Renal cortex interstitium (tissue), 15 donors: ENCODE results near the gene RAD17. TPM values are rescaled to one million over a fixed set of nuclear protein-coding genes. Genes with fewer than 3 reads are reported as not detected.
"Not testable (repeated sequence)": the region's sequence is repeated elsewhere in the genome, so short reads cannot be mapped to it uniquely, and the experiment has no call there.

Experiments used
- DNase-seq, 11 donors: peaks; one replicate each; pipeline ENCODE4 v3.0.0-alpha.2; 2013; ENCODE audit warnings: low read depth in 9 of 11, low spot score in 4 of 11; ENCODE audit errors: extremely low read depth in 1 of 11
- long read RNA-seq, 16 experiments: transcript quantifications; one replicate each; lab custom pipeline, GENCODE V29; 2026
- polyA plus RNA-seq, 3 donors: library from polyadenylated mRNA; unstranded; fragments of 120-200 nt; gene quantifications; one replicate each; pipeline ENCODE4 v1.2.1, GENCODE V29; 2013; ENCODE audit not compliant: insufficient read length in 3 of 3

RAD17 gene
- 10 to 100 TPM; 35.4 to 43.3 (median 39.2) TPM for polyA plus RNA-seq
- long read RNA-seq, donor 1, partial matches to known transcripts = 0 of 4 reads
- long read RNA-seq, donor 1, other reads (novel, unspliced or antisense) = 0 of 4 reads
- long read RNA-seq, donor 2, partial matches to known transcripts = 0 of 1 reads
- long read RNA-seq, donor 2, other reads (novel, unspliced or antisense) = 0 of 1 reads
- long read RNA-seq, donor 3, transcript RAD17-204 (18 exons, 2,943 nt) = major isoform, 7 of 9 reads
- long read RNA-seq, donor 3, partial matches to known transcripts = 0 of 9 reads
- long read RNA-seq, donor 3, other reads (novel, unspliced or antisense) = 0 of 9 reads
- long read RNA-seq, donor 4 = 0 reads
- long read RNA-seq, donor 5 = 0 reads
- long read RNA-seq, donor 6, partial matches to known transcripts = 9 of 11 reads
- long read RNA-seq, donor 6, other reads (novel, unspliced or antisense) = 0 of 11 reads
- long read RNA-seq, donor 7, partial matches to known transcripts = 0 of 4 reads
- long read RNA-seq, donor 7, other reads (novel, unspliced or antisense) = 0 of 4 reads
- long read RNA-seq, donor 8 = 0 reads
- long read RNA-seq, donor 9, transcript RAD17-204 (18 exons, 2,943 nt) = major isoform, 5 of 76 reads
- long read RNA-seq, donor 9, partial matches to known transcripts = 7 of 76 reads
- long read RNA-seq, donor 9, other reads (novel, unspliced or antisense) = 63 of 76 reads
- long read RNA-seq, donor 10 = 0 reads
- long read RNA-seq, donor 11, partial matches to known transcripts = 0 of 3 reads
- long read RNA-seq, donor 11, other reads (novel, unspliced or antisense) = 0 of 3 reads
- long read RNA-seq, donor 12, partial matches to known transcripts = 0 of 3 reads
- long read RNA-seq, donor 12, other reads (novel, unspliced or antisense) = 0 of 3 reads
- long read RNA-seq, donor 13 = 0 reads
- long read RNA-seq, donor 14, transcript RAD17-204 (18 exons, 2,943 nt) = major isoform, 5 of 6 reads
- long read RNA-seq, donor 14, partial matches to known transcripts = 0 of 6 reads
- long read RNA-seq, donor 14, other reads (novel, unspliced or antisense) = 0 of 6 reads
- long read RNA-seq, donor 15 = 0 reads
- long read RNA-seq, donor 16, transcript RAD17-204 (18 exons, 2,943 nt) = major isoform, 6 of 15 reads
- long read RNA-seq, donor 16, partial matches to known transcripts = 5 of 15 reads
- long read RNA-seq, donor 16, other reads (novel, unspliced or antisense) = 0 of 15 reads

GRCh38 chr5:69369340-69370121 lies at the start of gene RAD17, which contains the start of the genes AK6 and TAF9:
Gene RAD17, plus strand, starts transcription at chr5:69369818. Its CDS starts 2,391 bp downstream, at chr5:69372209.
Gene AK6, minus strand, starts transcription at chr5:69369520. Its CDS starts 30 bp downstream, at chr5:69369490.
Gene TAF9, minus strand, starts transcription at chr5:69369520. Its CDS starts 3,783 bp downstream, at chr5:69365737.
- DNase-seq = peak; percentile 84 to 91 (median 88)

- DNase-seq = no peak
Observed at GRCh38 chr5:69326365-69326764, 43.3 kb upstream of the RAD17 start.

- no peak for DNase-seq
Observed at GRCh38 chr5:69329905-69330489, 39.6 kb upstream of the RAD17 start.

- DNase-seq = peak in 3 of 11 donors; percentile 4 to 8 (median 6)
Observed at GRCh38 chr5:69331528-69332445, 37.8 kb upstream of the RAD17 start.

- not testable (repeated sequence) for DNase-seq
Observed at GRCh38 chr5:69333668-69334315, 35.8 kb upstream of the RAD17 start.

DNA sequence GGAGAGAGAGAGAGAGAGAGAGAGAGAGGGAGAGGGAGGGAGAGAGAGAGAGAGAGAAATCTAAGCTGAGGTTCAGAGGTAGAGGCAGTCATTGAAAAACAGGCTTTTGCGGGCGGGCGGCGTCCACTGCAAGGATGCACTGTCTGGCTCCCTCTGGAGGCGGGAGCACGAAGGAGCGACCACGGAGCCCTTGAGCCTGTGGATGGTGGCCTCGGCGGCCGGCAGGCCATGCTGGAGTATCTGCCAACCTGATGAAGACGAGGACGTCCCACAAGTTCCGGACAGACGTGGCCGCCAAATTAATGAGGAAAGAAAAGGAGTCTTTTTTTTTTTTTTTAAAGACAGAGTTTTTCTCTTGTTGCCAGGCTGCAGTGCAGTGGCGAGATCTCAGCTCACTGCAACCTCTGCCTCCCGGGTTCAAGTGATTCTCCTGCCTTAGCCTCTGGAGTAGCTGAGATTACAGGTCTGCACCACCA lies 34.8 kb upstream of the RAD17 start:
- DNase-seq = peak; percentile 27 to 77 (median 63)

DNA sequence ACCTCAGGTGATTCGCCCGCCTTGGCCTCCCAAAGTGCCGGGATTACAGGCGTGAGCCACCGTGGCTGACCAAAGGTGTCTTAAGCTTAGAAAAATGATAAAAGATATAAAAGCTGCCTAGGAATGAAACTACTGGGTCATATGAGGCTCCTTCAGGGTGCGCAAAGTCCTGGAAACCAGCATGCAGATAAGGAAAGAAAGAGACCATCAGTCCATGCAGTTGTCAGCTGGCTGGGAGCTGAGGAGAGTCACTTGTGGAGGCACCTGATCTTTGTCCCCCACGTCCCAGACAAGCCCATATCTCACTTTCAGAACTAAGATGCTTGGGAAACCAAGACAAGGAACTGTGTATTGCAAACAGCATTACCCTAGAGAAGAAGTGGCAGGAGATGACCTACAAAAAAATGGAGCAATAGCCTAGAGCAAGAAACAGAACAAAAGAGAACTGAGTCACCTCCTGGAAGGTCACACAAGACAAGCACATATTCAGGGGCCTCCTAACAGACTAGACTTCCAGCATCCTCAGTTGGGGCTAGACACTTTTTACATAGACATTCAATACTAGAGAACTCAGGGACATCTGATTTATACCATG lies 34.2 kb upstream of the RAD17 start:
- DNase-seq = no peak

- DNase-seq = no peak
Observed at GRCh38 chr5:69341520-69342161, 28.0 kb upstream of the RAD17 start.

GRCh38 chr5:69343083-69343482 lies 26.5 kb upstream of the RAD17 start:
- DNase-seq = no peak

DNA sequence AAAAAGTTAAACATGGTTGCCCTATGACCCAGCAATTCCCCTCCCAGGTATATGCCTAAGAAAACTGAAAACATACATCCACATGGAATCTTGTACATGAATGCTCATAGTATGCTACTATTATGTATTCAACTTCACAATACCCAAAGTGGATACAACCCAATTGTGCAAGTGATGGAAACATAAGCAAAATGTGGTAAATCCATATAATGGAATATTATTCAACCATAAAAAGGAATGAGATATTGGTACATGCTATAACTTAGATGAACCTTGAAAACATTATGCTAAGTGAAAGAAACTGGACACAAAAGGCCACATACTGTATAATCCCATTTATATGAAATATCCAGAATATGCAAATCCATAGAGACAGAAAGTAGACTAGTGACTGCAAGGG lies 19.0 kb upstream of the RAD17 start:
- no peak for DNase-seq

- no peak for DNase-seq
Observed at GRCh38 chr5:69359699-69360098, 9.9 kb upstream of the RAD17 start.

- DNase-seq = no peak
Observed at GRCh38 chr5:69360442-69360841, 9.2 kb upstream of the RAD17 start.

GRCh38 chr5:69364414-69364813 lies 5.2 kb upstream of the RAD17 start:
- DNase-seq = no peak

DNA sequence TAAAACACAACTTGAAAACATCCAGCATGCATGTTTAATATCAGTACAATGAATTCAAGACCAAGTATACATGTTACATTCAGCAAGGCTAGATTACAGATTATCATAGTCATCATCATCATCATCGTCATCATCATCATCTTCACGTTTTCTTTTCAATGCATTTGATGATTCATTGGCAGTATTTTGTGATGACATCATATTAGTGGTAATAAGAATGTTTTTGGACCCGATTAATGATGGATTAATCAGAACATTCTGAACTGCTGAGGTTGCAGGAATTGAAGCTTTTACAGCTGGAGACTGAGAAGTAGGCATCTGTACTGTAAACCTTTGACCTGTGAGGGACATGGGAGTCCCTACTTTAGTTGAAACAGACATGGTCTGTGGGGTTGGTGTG lies 4.8 kb upstream of the RAD17 start:
- no peak for DNase-seq

DNA sequence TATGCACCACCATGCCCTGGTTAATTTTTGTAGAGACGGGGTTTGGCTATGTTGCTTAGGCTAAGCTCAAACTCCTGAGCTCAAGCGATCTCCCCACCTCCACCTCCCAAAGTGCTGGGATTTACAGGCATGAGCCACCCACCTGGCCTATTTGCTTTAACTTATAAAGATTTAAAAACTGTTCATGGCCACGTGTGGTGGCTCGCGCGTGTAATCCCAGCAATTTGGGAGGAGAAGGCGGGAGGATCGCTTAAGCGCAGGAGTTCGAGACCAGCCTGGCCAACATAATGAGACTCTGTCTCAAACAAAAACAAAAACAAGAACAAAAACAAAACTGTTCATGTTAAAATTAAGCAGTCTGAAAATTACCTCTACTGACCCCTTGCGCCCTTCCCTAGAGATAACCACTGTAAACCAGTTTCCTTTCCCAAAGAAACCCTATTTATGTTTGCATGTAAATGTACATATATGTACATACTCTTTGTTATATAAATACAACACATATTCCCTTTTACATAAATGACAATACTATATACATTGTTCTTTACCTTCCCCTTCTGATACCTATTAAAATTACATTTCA lies 1.8 kb upstream of the RAD17 start:
- DNase-seq = no peak
